HG02981 (cell line): ENCODE results near the gene ARHGAP18.
A peak's percentile ranks its signal among the peaks of the same experiment; 100 is the strongest.

Experiments used
- ATAC-seq: cut with Tn5 transposase; IDR thresholded peaks from one replicate; pipeline ENCODE4 v1.9.1; 2021; ENCODE audit warnings: mild to moderate bottlenecking, moderate library complexity; ENCODE audit not compliant: unreplicated experiment

The ARHGAP18 gene

GRCh38 chr6:129672341-129672682 lies 37.7 kb downstream of the ARHGAP18 start:
- ATAC-seq = peak; percentile 15

GRCh38 chr6:129671442-129672340 lies 38.3 kb downstream of the ARHGAP18 start:
- peak; percentile 70 for ATAC-seq

- ATAC-seq = no peak
Measured at GRCh38 chr6:129670634-129671033, 39.3 kb downstream of the ARHGAP18 start.

- ATAC-seq = no peak
Measured at GRCh38 chr6:129667621-129668020, 42.4 kb downstream of the ARHGAP18 start.

GRCh38 chr6:129667034-129667433 lies 42.9 kb downstream of the ARHGAP18 start:
- ATAC-seq = no peak

- ATAC-seq = no peak
Measured at GRCh38 chr6:129665555-129665954, 44.4 kb downstream of the ARHGAP18 start.

- ATAC-seq = no peak
Measured at GRCh38 chr6:129663531-129663930, 46.4 kb downstream of the ARHGAP18 start.

GRCh38 chr6:129662980-129663431 lies 47.0 kb downstream of the ARHGAP18 start:
- ATAC-seq = peak; percentile 68

GRCh38 chr6:129662406-129662766 lies 47.6 kb downstream of the ARHGAP18 start:
- peak; percentile 57 for ATAC-seq

GRCh38 chr6:129661536-129662405 lies 48.2 kb downstream of the ARHGAP18 start:
- peak; percentile 17 for ATAC-seq

- ATAC-seq = no peak
Measured at GRCh38 chr6:129660346-129660676, 49.7 kb downstream of the ARHGAP18 start.

- no peak for ATAC-seq
Measured at GRCh38 chr6:129659590-129660345, 50.2 kb downstream of the ARHGAP18 start.

- ATAC-seq = no peak
Measured at GRCh38 chr6:129659167-129659566, 50.8 kb downstream of the ARHGAP18 start.

GRCh38 chr6:129657483-129657882 lies 52.5 kb downstream of the ARHGAP18 start:
- ATAC-seq = no peak

GRCh38 chr6:129655334-129655733 lies 54.6 kb downstream of the ARHGAP18 start:
- no peak for ATAC-seq

- ATAC-seq = no peak
Measured at GRCh38 chr6:129653746-129654145, 56.2 kb downstream of the ARHGAP18 start.

- no peak for ATAC-seq
Measured at GRCh38 chr6:129653229-129653628, 56.7 kb downstream of the ARHGAP18 start.

GRCh38 chr6:129651291-129651691 lies 58.7 kb downstream of the ARHGAP18 start:
- no peak for ATAC-seq

- ATAC-seq = no peak
Measured at GRCh38 chr6:129648819-129649491, 61.0 kb downstream of the ARHGAP18 start.

- ATAC-seq = peak; percentile 43
Measured at GRCh38 chr6:129647044-129647443, 62.9 kb downstream of the ARHGAP18 start.

- ATAC-seq = peak; percentile 72
Measured at GRCh38 chr6:129646642-129647041, 63.3 kb downstream of the ARHGAP18 start.
